ENCODE measurements around the gene TNFAIP8L3.
A peak's percentile ranks its signal among the peaks of the same experiment; 100 is the strongest.

TNFAIP8L3 gene

GRCh38 chr15:51117270-51117669 is 22.6 kb upstream of the TNFAIP8L3 start:
- DNase-seq, result no peak

- DNase-seq, result no peak
Measured at GRCh38 chr15:51114437-51115119, 19.9 kb upstream of the TNFAIP8L3 start.

- DNase-seq, result no peak
Measured at GRCh38 chr15:51112078-51112477, 17.4 kb upstream of the TNFAIP8L3 start.

- DNase-seq, result no peak
Measured at GRCh38 chr15:51111061-51111460, 16.4 kb upstream of the TNFAIP8L3 start.

GRCh38 chr15:51110171-51110570 is 15.5 kb upstream of the TNFAIP8L3 start:
- no peak for DNase-seq

GRCh38 chr15:51108933-51109550 is 14.3 kb upstream of the TNFAIP8L3 start:
- DNase-seq, result no peak

- peak in 1 of 56 donors; percentile 7 for DNase-seq
Measured at GRCh38 chr15:51107612-51108011, 12.9 kb upstream of the TNFAIP8L3 start.

- no peak for DNase-seq
Measured at GRCh38 chr15:51106481-51106880, 11.8 kb upstream of the TNFAIP8L3 start.

GRCh38 chr15:51105430-51106016 is 10.8 kb upstream of the TNFAIP8L3 start:
- no peak for DNase-seq

- DNase-seq, result no peak
Measured at GRCh38 chr15:51104512-51104911, 9.8 kb upstream of the TNFAIP8L3 start.

GRCh38 chr15:51103330-51103729 is 8.6 kb upstream of the TNFAIP8L3 start:
- no peak for DNase-seq

- no peak for DNase-seq
Measured at GRCh38 chr15:51100785-51101489, 6.2 kb upstream of the TNFAIP8L3 start.

- no peak for DNase-seq
Measured at GRCh38 chr15:51099185-51099584, 4.5 kb upstream of the TNFAIP8L3 start.

- no peak for DNase-seq
Measured at GRCh38 chr15:51098331-51098619, 3.6 kb upstream of the TNFAIP8L3 start.

GRCh38 chr15:51097553-51098330 is 3.0 kb upstream of the TNFAIP8L3 start:
- no peak for DNase-seq

- DNase-seq, result no peak
Measured at GRCh38 chr15:51096976-51097375, 2.3 kb upstream of the TNFAIP8L3 start.

GRCh38 chr15:51095681-51096331 is 1.1 kb upstream of the TNFAIP8L3 start:
- no peak for DNase-seq

- peak in 16 of 56 donors; percentile 9 to 55 (median 38) for DNase-seq
Measured at GRCh38 chr15:51093839-51094605, 684 bp downstream of the TNFAIP8L3 start.

GRCh38 chr15:51093488-51093838 is 1.2 kb downstream of the TNFAIP8L3 start:
- DNase-seq, result peak in 4 of 56 donors; percentile 35 to 43 (median 40)

GRCh38 chr15:51092480-51093040 is 2.1 kb downstream of the TNFAIP8L3 start:
- peak in 1 of 56 donors; percentile 27 for DNase-seq
